Suprapubic skin (tissue), 4 donors: ENCODE results near the gene FLT3LG.

Source experiments
- CTCF ChIP-seq, 2 donors: fragments of 200-600 bp in 1 of 2; fragments of 450-650 bp in 1 of 2; sonication (generic) in 1 of 2; IDR thresholded peaks; one replicate each; pipeline ENCODE4 v1.5.1; 2016 to 2019; ENCODE audit warnings: antibody characterized with exemption in 2 of 2, mild to moderate bottlenecking in 1 of 2, moderate library complexity in 1 of 2
- EP300 ChIP-seq: sonication (generic); formaldehyde crosslinking; IDR thresholded peaks from one replicate; pipeline ENCODE4 v1.6.1; 2017; ENCODE audit warnings: antibody characterized with exemption
- POLR2A ChIP-seq, 2 donors: fragments of 450-650 bp; IDR thresholded peaks; one replicate each; pipeline ENCODE4 v1.6.1; 2017; ENCODE audit warnings: antibody characterized with exemption in 2 of 2, mild to moderate bottlenecking in 2 of 2, moderate library complexity in 2 of 2
- POLR2AphosphoS5 ChIP-seq, 3 donors: sonication (generic); formaldehyde crosslinking; IDR thresholded peaks; one replicate each; pipeline ENCODE4 v1.6.1; 2017; ENCODE audit warnings: antibody characterized with exemption in 3 of 3

- TF ChIP-seq POLR2AphosphoS5 (IDR thresholded peaks at IDR 0.05) (no peak), CTCF (IDR thresholded peaks at IDR 0.05) (no peak), POLR2A (IDR thresholded peaks at IDR 0.05) (no peak), EP300 (no peak)
Measured at GRCh38 chr19:49432141-49433073, 41.6 kb upstream of the FLT3LG start.
